Gastrocnemius medialis (tissue), 4 donors: ENCODE results near the gene QPRT.

ENCODE experiments used
- CTCF ChIP-seq, 5 experiments: fragments of 450-650 bp in 3 of 5; fragments of 200-600 bp in 2 of 5; sonication (generic) in 2 of 5; IDR thresholded peaks in 4 of 5; conservative IDR thresholded peaks in 1 of 5; 1 replicate in 4 of 5; 2 replicates in 1 of 5; pipeline ENCODE4 v1.5.1; 2016 to 2019; ENCODE audit warnings: antibody characterized with exemption in 5 of 5, mild to moderate bottlenecking in 3 of 5, moderate library complexity in 3 of 5
- POLR2A ChIP-seq, 2 donors: fragments of 450-650 bp; IDR thresholded peaks; one replicate each; pipeline ENCODE4 v1.6.1; 2017; ENCODE audit warnings: antibody characterized with exemption in 2 of 2, mild to moderate bottlenecking in 2 of 2, moderate library complexity in 2 of 2

GRCh38 chr16:29700253-29700987, 21.4 kb downstream of the QPRT start:
- no peak for TF ChIP-seq POLR2A (IDR thresholded peaks at IDR 0.05)
- TF ChIP-seq CTCF (IDR thresholded peaks at IDR 0.05 in 4 of 5, conservative IDR thresholded peaks at IDR 0.05 in 1 of 5): peak; percentile 80 to 96 (median 82)
